Colonic mucosa (tissue), 4 donors: Measurements from ENCODE around the gene PADI3. TPM values are rescaled to one million over a fixed set of nuclear protein-coding genes. Genes with fewer than 3 reads are reported as not detected.

Source experiments
- DNase-seq: peaks from one replicate; pipeline ENCODE4 v3.0.0-alpha.2; 2020
- H3K27ac ChIP-seq: fragments of 200-600 bp; one replicate; pipeline ENCODE4 v1.8.0; 2021
- H3K27me3 ChIP-seq: fragments of 200-600 bp; one replicate; pipeline ENCODE4 v1.8.0; 2021
- H3K36me3 ChIP-seq: fragments of 200-600 bp; one replicate; pipeline ENCODE4 v1.8.0; 2021
- H3K4me1 ChIP-seq: fragments of 200-600 bp; one replicate; pipeline ENCODE4 v1.8.0; 2021; ENCODE audit warnings: mild to moderate bottlenecking
- H3K4me3 ChIP-seq: fragments of 200-600 bp; one replicate; pipeline ENCODE4 v1.8.0; 2021
- H3K9ac ChIP-seq, 2 donors: one replicate each; pipeline ENCODE4 v1.7.0; 2013; ENCODE audit warnings: control low read depth in 2 of 2, low read depth in 2 of 2, low read length in 2 of 2
- H3K9me3 ChIP-seq: fragments of 200-600 bp; one replicate; pipeline ENCODE4 v1.8.0; 2021
- intact Hi-C: fragments of 100-400 bp; cut with DNase I; formaldehyde crosslinking; loops from one replicate; pipeline ENCODE4 v1.14.1; 2022
- total RNA-seq, 2 donors: library from RNA; stranded (reverse); fragmentation: NEBNext Ultra II Directional in 1 of 2; extraction: Animal tissue kit (Norgen Biotek cat#: 25700) in 1 of 2; gene quantifications; one replicate each; pipeline ENCODE4 v1.2.1, GENCODE V29; 2021
- TF ChIP-seq, protein P1 (sequence below): fragments of 200-600 bp; IDR thresholded peaks from one replicate; pipeline ENCODE4 v1.8.0; 2022; ENCODE audit warnings: antibody characterized with exemption, mild to moderate bottlenecking
- donor health status: healthy.
- donor health status: DM: no; HTN: no; CAD: no.
- donor health status: DM: no; HTN: no; CAD: no.

PADI3 gene
- total RNA-seq, 2 donors from 2014 or later, result 0.13 TPM; not detected in 1

DNA sequence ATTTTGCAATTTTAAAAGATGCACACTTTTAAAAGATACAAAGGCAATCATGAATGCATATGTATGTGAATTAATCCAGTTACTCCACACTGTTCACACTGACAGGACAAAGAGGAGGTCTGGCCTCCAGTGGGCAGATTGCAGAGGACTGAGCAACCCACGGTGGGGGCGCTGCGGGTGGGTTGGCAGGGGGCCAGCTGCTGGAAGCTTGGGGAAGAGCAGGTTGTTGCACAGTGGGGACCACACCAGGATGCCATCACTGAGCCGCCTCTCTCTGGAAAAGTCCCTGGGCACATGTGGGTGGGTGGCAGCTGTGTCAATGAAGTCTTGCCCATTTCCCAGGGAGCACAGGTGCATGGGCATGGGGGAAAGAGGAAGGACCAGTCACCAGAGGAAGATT, 46.4 kb downstream of the PADI3 start:
- Histone ChIP-seq H3K27me3 (no peaks in the 10 kb centered on the region), H3K9me3 (no peaks in the 10 kb centered on the region), H3K4me3 (no peak overlapping the region), H3K27ac (no peak overlapping the region), H3K4me1 (no peaks in the 10 kb centered on the region), H3K9ac (no peak overlapping the region), H3K36me3 (no peaks in the 10 kb centered on the region)
- intact Hi-C loops, result no loop called here
- TF ChIP-seq, protein P1, sequence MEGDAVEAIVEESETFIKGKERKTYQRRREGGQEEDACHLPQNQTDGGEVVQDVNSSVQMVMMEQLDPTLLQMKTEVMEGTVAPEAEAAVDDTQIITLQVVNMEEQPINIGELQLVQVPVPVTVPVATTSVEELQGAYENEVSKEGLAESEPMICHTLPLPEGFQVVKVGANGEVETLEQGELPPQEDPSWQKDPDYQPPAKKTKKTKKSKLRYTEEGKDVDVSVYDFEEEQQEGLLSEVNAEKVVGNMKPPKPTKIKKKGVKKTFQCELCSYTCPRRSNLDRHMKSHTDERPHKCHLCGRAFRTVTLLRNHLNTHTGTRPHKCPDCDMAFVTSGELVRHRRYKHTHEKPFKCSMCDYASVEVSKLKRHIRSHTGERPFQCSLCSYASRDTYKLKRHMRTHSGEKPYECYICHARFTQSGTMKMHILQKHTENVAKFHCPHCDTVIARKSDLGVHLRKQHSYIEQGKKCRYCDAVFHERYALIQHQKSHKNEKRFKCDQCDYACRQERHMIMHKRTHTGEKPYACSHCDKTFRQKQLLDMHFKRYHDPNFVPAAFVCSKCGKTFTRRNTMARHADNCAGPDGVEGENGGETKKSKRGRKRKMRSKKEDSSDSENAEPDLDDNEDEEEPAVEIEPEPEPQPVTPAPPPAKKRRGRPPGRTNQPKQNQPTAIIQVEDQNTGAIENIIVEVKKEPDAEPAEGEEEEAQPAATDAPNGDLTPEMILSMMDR, result no peak
- DNase-seq, result no peak

GRCh38 chr1:17296086-17296485, 47.2 kb downstream of the PADI3 start:
- Histone ChIP-seq H3K9me3 (no peaks in the 10 kb centered on the region), H3K4me1 (no peaks in the 10 kb centered on the region), H3K27ac (no peak overlapping the region), H3K9ac (no peak overlapping the region), H3K4me3 (no peak overlapping the region), H3K36me3 (no peaks in the 10 kb centered on the region), H3K27me3 (no peaks in the 10 kb centered on the region)
- DNase-seq, result no peak
- TF ChIP-seq, protein P1, result no peak
- intact Hi-C loops, result no loop called here

DNA sequence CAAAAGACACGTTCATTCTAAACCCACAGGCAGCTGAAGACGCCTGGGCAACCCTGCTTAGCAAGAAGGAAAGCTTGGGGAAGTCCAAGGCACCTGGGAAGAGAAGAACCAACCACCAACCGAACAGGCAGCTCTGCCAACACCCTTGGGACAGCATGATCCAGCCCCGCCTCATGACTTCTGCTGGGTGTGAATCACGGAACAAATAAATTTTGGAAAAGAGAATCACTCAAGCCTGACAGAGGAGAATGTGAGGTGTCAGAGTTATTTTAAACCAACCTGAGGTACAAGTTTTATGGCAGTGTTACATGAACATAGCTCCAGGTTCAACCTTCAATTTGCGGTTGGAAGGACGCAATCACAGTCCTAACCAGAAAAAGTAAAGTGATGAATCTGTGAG, 49.1 kb downstream of the PADI3 start:
- no peak for DNase-seq
- Histone ChIP-seq H3K27ac (no peak overlapping the region), H3K4me1 (no peaks in the 10 kb centered on the region), H3K9ac (no peak overlapping the region), H3K36me3 (no peaks in the 10 kb centered on the region), H3K9me3 (no peaks in the 10 kb centered on the region), H3K27me3 (no peaks in the 10 kb centered on the region), H3K4me3 (no peak overlapping the region)
- intact Hi-C loops, result no loop called here
- TF ChIP-seq, protein P1, result no peak

DNA sequence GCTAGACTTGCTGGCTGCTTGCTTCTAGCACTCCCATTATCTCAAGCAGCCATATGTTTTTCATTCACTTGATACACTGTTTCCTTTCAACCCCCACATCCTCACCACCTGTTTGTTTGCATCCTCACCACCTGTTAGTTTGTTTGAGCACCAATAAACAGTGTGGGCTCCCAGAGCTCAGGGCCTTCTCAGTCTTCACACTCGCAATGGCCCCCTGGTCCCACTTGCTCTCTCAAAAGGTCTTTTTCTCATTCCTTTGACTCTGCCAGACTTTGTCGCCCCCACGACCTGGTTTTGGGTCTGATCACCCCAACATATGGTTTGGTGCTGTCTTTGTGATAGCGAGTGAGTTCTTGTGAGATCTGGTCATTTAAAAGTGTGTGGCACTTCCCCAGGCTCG, 52.9 kb downstream of the PADI3 start:
- Histone ChIP-seq H3K27me3 (no peaks in the 10 kb centered on the region), H3K9ac (no peak overlapping the region), H3K27ac (no peak overlapping the region), H3K36me3 (no peaks in the 10 kb centered on the region), H3K4me3 (no peak overlapping the region), H3K9me3 (no peaks in the 10 kb centered on the region), H3K4me1 (no peaks in the 10 kb centered on the region)
- intact Hi-C loops, result no loop called here
- TF ChIP-seq, protein P1, result no peak
- DNase-seq, result no peak

GRCh38 chr1:17304151-17304825, 55.4 kb downstream of the PADI3 start:
- Histone ChIP-seq H3K4me1 (no peaks in the 10 kb centered on the region), H3K4me3 (no peak overlapping the region), H3K27ac (no peak overlapping the region), H3K9ac (no peak overlapping the region), H3K36me3 (no peaks in the 10 kb centered on the region), H3K27me3 (no peaks in the 10 kb centered on the region), H3K9me3 (no peaks in the 10 kb centered on the region)
- no peak for DNase-seq
- TF ChIP-seq, protein P1, result no peak
- intact Hi-C loops, result no loop called here
